K562 (cell line): ENCODE results near the gene MON2.

ENCODE experiments used
- BDP1 ChIP-seq: IDR thresholded peaks from 3 replicates; pipeline ENCODE4 v1.6.1; 2011; ENCODE audit not compliant: insufficient read length, insufficient read depth
- CEBPB ChIP-seq: fragments of 450-650 bp; IDR thresholded peaks from 2 replicates; pipeline ENCODE4 v1.6.1; 2016; ENCODE audit warnings: missing genetic modification characterization, missing compliant biosample characterization
- DIDO1 ChIP-seq: fragments of 450-650 bp; IDR thresholded peaks from 2 replicates; pipeline ENCODE4 v1.6.1; 2016; ENCODE audit warnings: low read depth, missing biosample characterization, missing genetic modification characterization
- ETV5 ChIP-seq: sonication (generic); formaldehyde crosslinking; IDR thresholded peaks from 2 replicates; pipeline ENCODE4 v1.4.0; 2020; ENCODE audit warnings: low read depth, mild to moderate bottlenecking, missing genetic modification reagents
- RBBP5 ChIP-seq: fragments of 200-600 bp; sonication (generic); IDR thresholded peaks from 2 replicates; pipeline ENCODE4 v1.6.1; 2012; ENCODE audit warnings: borderline replicate concordance, mild to moderate bottlenecking, low read length, control low read depth, inconsistent platforms; ENCODE audit not compliant: insufficient read depth, poor library complexity, severe bottlenecking
- SIRT6 ChIP-seq: IDR thresholded peaks from one replicate; pipeline ENCODE4 v1.6.1; 2012; ENCODE audit warnings: low read depth, mild to moderate bottlenecking, control low read depth, inconsistent platforms, low read length, moderate library complexity
- SMARCA5 ChIP-seq: fragments of 450-650 bp; IDR thresholded peaks from 2 replicates; pipeline ENCODE4 v1.6.1; 2016
- TF ChIP-seq, protein P1 (sequence below): fragments of 450-650 bp; IDR thresholded peaks from 2 replicates; pipeline ENCODE4 v1.6.1; 2017; ENCODE audit warnings: mild to moderate bottlenecking, moderate library complexity

DNA sequence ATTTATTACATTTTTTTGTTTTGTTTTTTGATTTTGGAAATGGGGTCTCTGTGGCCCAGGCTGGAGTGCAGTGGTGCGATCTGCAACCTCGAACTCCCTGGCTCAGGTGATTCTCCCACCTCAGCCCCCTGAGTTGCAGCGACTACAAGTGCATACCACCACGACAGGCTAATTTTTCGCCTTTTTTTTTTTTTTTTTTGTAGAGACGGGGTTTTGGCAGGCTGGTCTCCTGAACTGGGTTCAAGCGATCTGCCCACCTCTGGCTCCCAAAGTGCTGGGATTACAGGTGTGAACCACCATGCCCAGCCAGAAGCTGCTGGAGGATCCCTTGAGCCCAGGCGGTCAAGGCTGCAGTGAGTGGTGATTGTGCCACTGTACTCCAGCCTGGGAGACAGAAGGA, 2.3 kb downstream of the MON2 start:
- TF ChIP-seq RBBP5 = no peak
- TF ChIP-seq SIRT6 = no peak
- no peak for TF ChIP-seq CEBPB (tag)
- TF ChIP-seq, protein P1, sequence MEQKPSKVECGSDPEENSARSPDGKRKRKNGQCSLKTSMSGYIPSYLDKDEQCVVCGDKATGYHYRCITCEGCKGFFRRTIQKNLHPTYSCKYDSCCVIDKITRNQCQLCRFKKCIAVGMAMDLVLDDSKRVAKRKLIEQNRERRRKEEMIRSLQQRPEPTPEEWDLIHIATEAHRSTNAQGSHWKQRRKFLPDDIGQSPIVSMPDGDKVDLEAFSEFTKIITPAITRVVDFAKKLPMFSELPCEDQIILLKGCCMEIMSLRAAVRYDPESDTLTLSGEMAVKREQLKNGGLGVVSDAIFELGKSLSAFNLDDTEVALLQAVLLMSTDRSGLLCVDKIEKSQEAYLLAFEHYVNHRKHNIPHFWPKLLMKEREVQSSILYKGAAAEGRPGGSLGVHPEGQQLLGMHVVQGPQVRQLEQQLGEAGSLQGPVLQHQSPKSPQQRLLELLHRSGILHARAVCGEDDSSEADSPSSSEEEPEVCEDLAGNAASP = no peak
- no peak for TF ChIP-seq BDP1
- TF ChIP-seq ETV5 (CRISPR knock-in tag) = no peak
- no peak for TF ChIP-seq SMARCA5
- no peak for TF ChIP-seq DIDO1
